GM18511 (cell line): ENCODE results near the gene ZNF622.

Source experiments
- ATAC-seq: cut with Tn5 transposase; IDR thresholded peaks from one replicate; pipeline ENCODE4 v1.9.1; 2021; ENCODE audit warnings: mild to moderate bottlenecking, moderate library complexity; ENCODE audit not compliant: unreplicated experiment

The ZNF622 gene, protein sequence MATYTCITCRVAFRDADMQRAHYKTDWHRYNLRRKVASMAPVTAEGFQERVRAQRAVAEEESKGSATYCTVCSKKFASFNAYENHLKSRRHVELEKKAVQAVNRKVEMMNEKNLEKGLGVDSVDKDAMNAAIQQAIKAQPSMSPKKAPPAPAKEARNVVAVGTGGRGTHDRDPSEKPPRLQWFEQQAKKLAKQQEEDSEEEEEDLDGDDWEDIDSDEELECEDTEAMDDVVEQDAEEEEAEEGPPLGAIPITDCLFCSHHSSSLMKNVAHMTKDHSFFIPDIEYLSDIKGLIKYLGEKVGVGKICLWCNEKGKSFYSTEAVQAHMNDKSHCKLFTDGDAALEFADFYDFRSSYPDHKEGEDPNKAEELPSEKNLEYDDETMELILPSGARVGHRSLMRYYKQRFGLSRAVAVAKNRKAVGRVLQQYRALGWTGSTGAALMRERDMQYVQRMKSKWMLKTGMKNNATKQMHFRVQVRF

DNA sequence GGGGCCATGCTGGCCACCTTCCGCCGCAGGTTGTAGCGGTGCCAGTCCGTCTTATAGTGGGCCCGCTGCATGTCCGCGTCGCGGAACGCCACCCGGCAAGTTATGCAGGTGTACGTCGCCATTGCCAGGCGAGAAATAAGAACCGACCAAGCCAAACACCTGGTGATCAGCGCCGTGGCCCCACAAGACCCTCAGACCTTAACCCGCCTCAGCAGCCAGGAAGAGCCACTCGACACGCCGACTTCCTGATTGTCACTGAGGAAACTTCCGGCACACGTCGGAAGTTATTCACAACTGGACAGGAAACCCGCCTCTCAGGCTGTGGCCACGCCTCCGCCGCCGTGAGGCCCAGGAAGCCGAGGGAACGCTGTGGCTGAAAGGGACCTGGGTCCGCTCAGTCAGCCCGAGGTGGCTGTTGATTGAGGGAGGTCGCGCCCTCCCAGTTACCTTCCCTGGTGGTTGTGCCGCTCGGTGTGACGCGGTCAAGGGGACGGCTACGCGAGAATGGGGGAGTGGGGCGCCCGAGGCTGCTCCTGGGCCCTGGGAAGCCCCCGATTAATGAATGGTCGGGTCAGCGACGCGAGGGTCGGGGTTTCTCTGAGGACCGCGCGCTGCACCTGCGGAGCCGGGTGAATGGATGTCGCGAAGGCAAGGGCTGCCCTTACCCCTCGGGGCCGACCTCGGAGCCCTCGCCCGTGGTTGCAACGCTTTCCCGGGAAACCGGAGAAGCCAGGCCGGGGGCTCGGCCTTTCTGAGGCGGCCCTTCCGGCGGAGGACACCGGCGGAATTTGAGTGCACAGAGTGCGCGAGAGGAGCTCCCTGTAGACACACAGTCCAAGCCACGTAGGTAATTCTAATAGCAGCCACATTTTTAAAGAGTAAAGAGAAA lies at the start of gene ZNF622:
Gene ZNF622, minus strand, starts transcription at position 257 of the 889 bp plus-strand sequence. Its CDS starts 135 bp downstream, at position 122.
- ATAC-seq, result peak; percentile 86

GRCh38 chr5:16510098-16510497 lies 44.5 kb upstream of the ZNF622 start:
- no peak for ATAC-seq

- no peak for ATAC-seq
Observed at GRCh38 chr5:16508730-16509531, 43.3 kb upstream of the ZNF622 start.

GRCh38 chr5:16507716-16508115 lies 42.1 kb upstream of the ZNF622 start:
- ATAC-seq, result no peak

GRCh38 chr5:16505904-16506303 lies 40.3 kb upstream of the ZNF622 start:
- no peak for ATAC-seq

DNA sequence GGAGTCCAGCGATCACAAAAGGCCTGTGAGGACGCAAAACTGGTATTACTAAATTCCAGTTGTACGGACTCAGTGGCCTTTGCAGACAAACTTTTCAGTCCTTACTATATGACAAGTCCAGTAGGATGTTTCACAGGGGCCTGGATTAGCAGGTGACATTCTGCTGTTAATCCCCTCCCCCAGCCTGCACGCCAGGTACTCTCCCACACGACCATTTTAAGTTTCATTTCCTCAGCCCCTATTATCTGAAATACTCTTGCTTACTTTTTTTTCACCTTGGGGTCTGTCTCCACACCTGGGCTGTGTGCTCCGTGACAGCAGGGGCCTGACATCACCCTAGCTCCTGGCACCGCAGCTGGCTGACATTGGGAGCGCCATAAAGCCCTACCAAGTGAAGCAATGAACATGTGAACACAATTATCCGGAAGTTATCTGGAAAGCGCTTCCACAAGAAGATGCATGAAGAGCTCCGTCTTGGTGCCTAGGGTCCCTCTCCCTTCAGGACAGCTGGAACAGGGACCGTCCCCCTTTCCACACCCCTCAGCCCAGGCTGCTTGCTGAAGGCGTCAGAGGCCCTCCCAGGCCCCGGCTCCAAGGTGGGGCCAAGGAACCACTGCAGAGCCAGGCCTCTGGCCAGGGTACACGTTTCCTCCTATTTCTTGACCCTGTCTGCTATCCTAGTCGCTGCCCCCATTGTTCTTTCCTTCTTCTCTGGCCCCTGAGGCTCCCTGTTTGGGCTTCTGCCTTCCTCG lies 39.7 kb upstream of the ZNF622 start:
- ATAC-seq, result no peak

DNA sequence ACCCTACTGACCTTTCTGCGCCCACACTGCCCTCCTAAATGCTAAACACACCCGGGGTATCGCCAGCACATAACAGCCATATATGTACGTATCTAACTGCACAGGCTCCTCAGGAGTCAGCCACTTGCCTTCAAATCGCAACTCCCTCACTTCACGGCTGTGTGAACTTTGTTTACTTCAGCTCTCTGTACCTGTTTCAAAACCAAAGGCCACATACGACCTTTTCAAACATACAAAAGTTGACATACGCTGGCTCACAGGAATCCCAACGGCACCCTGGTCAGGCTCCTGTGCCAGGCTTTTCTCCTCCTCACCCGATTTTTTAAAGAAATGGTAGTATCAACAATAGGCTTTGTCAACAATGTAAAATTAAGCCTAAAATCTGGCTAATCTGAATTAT lies 39.0 kb upstream of the ZNF622 start:
- no peak for ATAC-seq

DNA sequence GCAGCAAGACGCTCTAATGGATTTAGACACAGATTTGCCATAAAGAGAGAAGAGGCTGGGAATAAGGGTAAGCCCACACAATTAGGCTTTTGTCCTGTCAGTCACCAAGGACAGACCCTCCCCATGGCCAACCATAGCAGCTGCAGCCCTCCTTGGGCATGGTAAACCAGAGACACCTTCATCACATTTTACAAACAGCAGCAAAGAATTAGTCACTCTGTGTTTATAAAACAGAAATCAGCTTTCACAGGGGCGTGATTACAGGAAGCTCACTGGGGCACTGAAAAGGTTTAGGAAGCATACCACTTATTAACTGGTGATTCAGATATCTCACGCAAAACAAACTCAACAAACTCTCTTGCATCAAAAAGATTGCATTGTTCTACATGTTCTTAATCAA lies 37.3 kb upstream of the ZNF622 start:
- no peak for ATAC-seq

- no peak for ATAC-seq
Observed at GRCh38 chr5:16500024-16500423, 34.4 kb upstream of the ZNF622 start.

DNA sequence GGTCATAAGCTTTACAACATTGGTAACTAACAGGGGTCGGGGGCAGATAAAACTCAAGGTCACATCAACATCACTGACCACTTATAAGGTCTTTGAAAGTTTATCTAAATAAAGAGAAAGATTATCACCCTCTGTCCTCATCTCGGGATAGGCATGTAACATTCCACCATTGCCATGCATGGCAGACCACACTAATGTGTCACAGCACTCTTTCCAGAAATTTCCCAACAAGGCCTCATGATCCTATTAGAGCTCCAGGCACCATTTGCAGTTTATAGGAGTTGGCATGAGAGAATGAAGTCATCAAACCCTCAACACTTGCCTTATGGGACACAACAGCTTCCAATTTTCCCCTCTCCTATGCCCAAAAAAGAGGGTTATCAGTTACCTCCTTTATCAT lies 31.9 kb upstream of the ZNF622 start:
- no peak for ATAC-seq

GRCh38 chr5:16493261-16493660 lies 27.7 kb upstream of the ZNF622 start:
- no peak for ATAC-seq

- no peak for ATAC-seq
Observed at GRCh38 chr5:16492398-16493140, 27.0 kb upstream of the ZNF622 start.

DNA sequence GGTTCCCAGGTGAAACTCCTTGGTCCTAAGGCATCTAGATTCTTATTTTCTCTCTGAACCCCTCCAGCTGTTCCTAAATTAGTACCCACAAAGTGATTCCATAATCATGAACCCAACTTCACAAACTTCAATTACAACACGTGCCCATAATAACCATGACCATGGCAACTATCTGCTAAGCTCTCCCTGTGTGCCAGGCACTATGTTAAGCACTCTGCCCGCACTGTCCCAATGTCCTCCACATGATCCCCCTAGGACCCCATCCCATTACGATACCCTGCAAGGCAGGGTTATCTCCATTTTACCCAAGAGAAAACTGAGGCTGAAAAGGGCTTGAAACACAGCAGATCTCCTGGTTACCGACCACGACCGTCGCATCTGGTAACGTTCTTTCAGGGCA lies 25.3 kb upstream of the ZNF622 start:
- no peak for ATAC-seq

DNA sequence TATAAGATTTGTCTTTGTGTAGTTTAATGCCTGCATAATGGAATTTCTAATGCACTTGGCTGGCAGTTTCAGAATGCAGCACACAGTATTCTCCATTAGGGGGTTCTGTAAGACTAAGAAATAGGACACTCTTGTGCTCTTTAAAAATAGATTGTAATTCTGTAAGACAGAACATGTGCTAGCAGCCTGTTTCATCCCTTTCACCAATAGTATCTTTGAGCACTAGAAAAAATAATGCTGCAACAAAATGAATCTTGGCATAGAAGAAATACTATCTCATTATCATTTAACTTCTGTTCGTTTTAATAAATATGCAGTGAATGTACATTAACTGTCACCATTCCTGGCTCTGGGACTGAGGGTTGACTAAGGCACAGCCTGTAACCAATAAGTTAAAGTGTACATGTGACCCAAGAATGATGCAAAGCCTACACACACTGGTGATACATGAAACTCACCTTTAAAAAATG lies 23.8 kb upstream of the ZNF622 start:
- ATAC-seq, result peak; percentile 85

GRCh38 chr5:16487456-16487855 lies 21.9 kb upstream of the ZNF622 start:
- no peak for ATAC-seq

DNA sequence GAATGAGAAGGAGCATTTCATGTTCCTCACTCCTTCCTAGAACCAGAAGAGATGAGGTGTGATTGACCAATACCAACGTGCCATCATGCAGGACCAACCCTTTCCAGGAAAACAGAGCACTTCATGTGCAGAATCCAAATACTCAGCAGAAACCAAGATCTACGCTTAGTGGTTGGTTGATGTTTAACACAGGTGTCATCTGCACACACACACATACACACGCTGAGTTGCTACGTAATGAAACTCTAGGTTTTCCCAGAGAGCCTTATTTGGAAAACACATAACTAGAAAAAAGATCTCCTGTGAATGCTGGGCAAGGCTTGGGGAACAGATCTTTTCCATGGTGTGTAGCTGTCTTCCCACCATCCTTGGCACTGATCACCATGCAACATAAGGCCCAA lies 21.1 kb upstream of the ZNF622 start:
- ATAC-seq, result no peak

GRCh38 chr5:16485656-16486055 lies 20.1 kb upstream of the ZNF622 start:
- ATAC-seq, result no peak

GRCh38 chr5:16484081-16484480 lies 18.5 kb upstream of the ZNF622 start:
- no peak for ATAC-seq

GRCh38 chr5:16483361-16483760 lies 17.8 kb upstream of the ZNF622 start:
- ATAC-seq, result no peak
